ENCODE measurements around the gene BCL2L11. TPM values are rescaled to one million over a fixed set of nuclear protein-coding genes. Genes with fewer than 3 reads are reported as not detected.

Gene BCL2L11
- total RNA-seq = 3.9 and 4.3 TPM in 2 replicates

GRCh38 chr2:111120253-111121027 is at the start of gene BCL2L11:
Gene BCL2L11, plus strand, starts transcription at chr2:111120914. Its CDS starts 2,832 bp downstream, at chr2:111123746.

